ENCODE data around the gene MIPOL1. TPM values are rescaled to one million over a fixed set of nuclear protein-coding genes. Genes with fewer than 3 reads are reported as not detected.

The MIPOL1 gene
- total and polyA plus RNA-seq, 2 donors (not counting 3 experiments of a cell fraction or from before 2014, with no cell fraction given), result 3.4 to 33.5 TPM

- intact Hi-C loops (cut with micrococcal nuclease) (no loop called here), dilution Hi-C loops (cut with MboI; ENCODE audit: extremely low pct_ligation_motif_present, low sequenced_read_pairs) (no loop called here)
- H3K4me2 ChIP-seq (ENCODE audit: insufficient read depth, low read length), result no peak overlapping the region
Observed at GRCh38 chr14:37263656-37264236, 66.0 kb downstream of the MIPOL1 start.

DNA sequence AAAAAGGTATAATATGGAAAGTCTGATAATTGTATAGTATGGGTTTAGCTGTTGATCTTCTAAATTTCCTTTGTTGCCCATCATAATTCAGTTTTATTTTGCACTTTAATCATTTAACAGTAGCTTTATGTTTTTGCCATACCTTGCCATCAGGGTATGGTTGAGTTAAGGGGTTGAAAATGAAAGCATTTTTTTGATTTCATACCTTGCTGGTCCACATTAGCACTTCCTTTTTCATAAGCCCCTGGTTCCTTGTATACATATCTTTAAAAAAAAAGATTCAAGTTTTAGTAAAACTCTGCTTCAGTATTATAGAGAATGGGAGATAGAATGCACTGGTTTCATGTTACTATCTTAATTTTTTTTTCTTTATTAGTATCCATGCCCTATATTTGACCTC is 71.1 kb downstream of the MIPOL1 start:
- no peaks in the 10 kb centered on the region for H3K9me3 ChIP-seq (replicated peaks; ENCODE audit: control insufficient read depth, insufficient read depth, low read length)
- no peak overlapping the region for H3K27ac ChIP-seq (ENCODE audit: insufficient read depth, low read depth, low read length)
- no peaks in the 10 kb centered on the region for H3K36me3 ChIP-seq (ENCODE audit: control insufficient read depth in 2 of 2, extremely low read depth in 1 of 2, insufficient read depth in 2 of 2, low read length in 2 of 2)
- POLR2A ChIA-PET, result no interaction called here
- H2AFZ ChIP-seq (ENCODE audit: low read depth, low read length), result no peak overlapping the region
- intact Hi-C loops (cut with micrococcal nuclease), result no loop called here
- DNase-seq (ENCODE audit: low read depth, low spot score), result no peak
- no peaks in the 10 kb centered on the region for H3K9me1 ChIP-seq (replicated peaks; ENCODE audit: control insufficient read depth, extremely low read depth, insufficient read depth, low read length)
- H3K4me1 ChIP-seq (ENCODE audit: control insufficient read depth, extremely low read depth, insufficient read depth, low read length), result peaks cover 3% of the 10 kb centered on the region
- no peaks in the 10 kb centered on the region for H4K20me1 ChIP-seq (replicated peaks; ENCODE audit: control insufficient read depth, extremely low read depth, insufficient read depth, low read length)
- H3K9ac ChIP-seq (replicated peaks; ENCODE audit: extremely low read depth, insufficient read depth, low read length), result no peak overlapping the region
- no peak for FAIRE-seq
- CTCF ChIA-PET, result no interaction called here
- H3K79me2 ChIP-seq (ENCODE audit: control insufficient read depth, insufficient read depth, low read length), result no peaks in the 10 kb centered on the region
- dilution Hi-C loops (cut with MboI; ENCODE audit: extremely low pct_ligation_motif_present, low sequenced_read_pairs), result no loop called here
- no peaks in the 10 kb centered on the region for H3K27me3 ChIP-seq (ENCODE audit: control insufficient read depth in 2 of 2, insufficient read depth in 2 of 2, low read length in 2 of 2)
- TF ChIP-seq POLR2AphosphoS5 (IDR thresholded peaks at IDR 0.05; ENCODE audit: insufficient read depth, low read depth, low read length) (no peak), POLR2A (IDR thresholded peaks at IDR 0.05; ENCODE audit: low read depth, low read length) (no peak), FOS (IDR thresholded peaks at IDR 0.05; ENCODE audit: borderline replicate concordance, insufficient read depth, low read length) (no peak), MAX (IDR thresholded peaks at IDR 0.05; ENCODE audit: insufficient read depth, insufficient read length) (no peak), JUN (IDR thresholded peaks at IDR 0.05; ENCODE audit: borderline replicate concordance, insufficient read depth, insufficient read length, low read depth) (no peak), MYC (IDR thresholded peaks at IDR 0.05; ENCODE audit: low read depth, low read length) (no peak), EZH2 (IDR thresholded peaks at IDR 0.05; ENCODE audit: borderline replicate concordance, low read depth, low read length, severe bottlenecking) (no peak), GATA2 (IDR thresholded peaks at IDR 0.05; ENCODE audit: insufficient read depth, insufficient read length, low read depth, low read length) (no peak)
- TF ChIP-seq, protein P1, sequence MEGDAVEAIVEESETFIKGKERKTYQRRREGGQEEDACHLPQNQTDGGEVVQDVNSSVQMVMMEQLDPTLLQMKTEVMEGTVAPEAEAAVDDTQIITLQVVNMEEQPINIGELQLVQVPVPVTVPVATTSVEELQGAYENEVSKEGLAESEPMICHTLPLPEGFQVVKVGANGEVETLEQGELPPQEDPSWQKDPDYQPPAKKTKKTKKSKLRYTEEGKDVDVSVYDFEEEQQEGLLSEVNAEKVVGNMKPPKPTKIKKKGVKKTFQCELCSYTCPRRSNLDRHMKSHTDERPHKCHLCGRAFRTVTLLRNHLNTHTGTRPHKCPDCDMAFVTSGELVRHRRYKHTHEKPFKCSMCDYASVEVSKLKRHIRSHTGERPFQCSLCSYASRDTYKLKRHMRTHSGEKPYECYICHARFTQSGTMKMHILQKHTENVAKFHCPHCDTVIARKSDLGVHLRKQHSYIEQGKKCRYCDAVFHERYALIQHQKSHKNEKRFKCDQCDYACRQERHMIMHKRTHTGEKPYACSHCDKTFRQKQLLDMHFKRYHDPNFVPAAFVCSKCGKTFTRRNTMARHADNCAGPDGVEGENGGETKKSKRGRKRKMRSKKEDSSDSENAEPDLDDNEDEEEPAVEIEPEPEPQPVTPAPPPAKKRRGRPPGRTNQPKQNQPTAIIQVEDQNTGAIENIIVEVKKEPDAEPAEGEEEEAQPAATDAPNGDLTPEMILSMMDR (IDR thresholded peaks at IDR 0.05; ENCODE audit: extremely low read depth in 1 of 2, insufficient read depth in 1 of 2, low read depth in 1 of 2, low read length in 2 of 2), result no peak
- no peak overlapping the region for H3K4me3 ChIP-seq (replicated peaks in 1 of 3; ENCODE audit: insufficient read depth in 1 of 3, low read depth in 1 of 3, low read length in 3 of 3)
- H3K4me2 ChIP-seq (ENCODE audit: insufficient read depth, low read length), result no peak overlapping the region
- BruUV-seq (replicated peaks), result no TSS peak

More at GRCh38 chr14:37263656-37264236, 66.0 kb downstream of the MIPOL1 start:
- Histone ChIP-seq H3K9ac (replicated peaks; ENCODE audit: extremely low read depth, insufficient read depth, low read length) (no peak overlapping the region), H3K4me3 (replicated peaks in 1 of 3; ENCODE audit: insufficient read depth in 1 of 3, low read depth in 1 of 3, low read length in 3 of 3) (no peak overlapping the region), H2AFZ (ENCODE audit: low read depth, low read length) (no peak overlapping the region), H3K36me3 (ENCODE audit: control insufficient read depth in 2 of 2, extremely low read depth in 1 of 2, insufficient read depth in 2 of 2, low read length in 2 of 2) (no peaks in the 10 kb centered on the region), H3K9me1 (replicated peaks; ENCODE audit: control insufficient read depth, extremely low read depth, insufficient read depth, low read length) (no peaks in the 10 kb centered on the region), H3K79me2 (ENCODE audit: control insufficient read depth, insufficient read depth, low read length) (no peaks in the 10 kb centered on the region), H3K4me1 (ENCODE audit: control insufficient read depth, extremely low read depth, insufficient read depth, low read length) (no peaks in the 10 kb centered on the region), H4K20me1 (replicated peaks; ENCODE audit: control insufficient read depth, extremely low read depth, insufficient read depth, low read length) (no peaks in the 10 kb centered on the region), H3K9me3 (replicated peaks; ENCODE audit: control insufficient read depth, insufficient read depth, low read length) (no peaks in the 10 kb centered on the region), H3K27ac (ENCODE audit: insufficient read depth, low read depth, low read length) (no peak overlapping the region), H3K27me3 (ENCODE audit: control insufficient read depth in 2 of 2, insufficient read depth in 2 of 2, low read length in 2 of 2) (no peaks in the 10 kb centered on the region)
- ChIA-PET POLR2A (no interaction called here), CTCF (no interaction called here)
- FAIRE-seq (no peak), DNase-seq (ENCODE audit: low read depth, low spot score) (no peak)
- no peak for TF ChIP-seq MYC (IDR thresholded peaks at IDR 0.05; ENCODE audit: low read depth, low read length)
- TF ChIP-seq MAX (IDR thresholded peaks at IDR 0.05; ENCODE audit: insufficient read depth, insufficient read length), result no peak
- TF ChIP-seq GATA2 (IDR thresholded peaks at IDR 0.05; ENCODE audit: insufficient read depth, insufficient read length, low read depth, low read length), result no peak
- no peak for TF ChIP-seq JUN (IDR thresholded peaks at IDR 0.05; ENCODE audit: borderline replicate concordance, insufficient read depth, insufficient read length, low read depth)
- no TSS peak for BruUV-seq (replicated peaks)
